Mesothelial cell of epicardium (in vitro differentiated cells): Measurements from ENCODE around the gene DENND5A. TPM values are rescaled to one million over a fixed set of nuclear protein-coding genes. Genes with fewer than 3 reads are reported as not detected.
"Not testable (repeated sequence)": the region's sequence is repeated elsewhere in the genome, so short reads cannot be mapped to it uniquely, and the experiment has no call there.

ENCODE experiments used
- DNase-seq, 2 experiments: peaks; one replicate each; pipeline ENCODE4 v3.0.0; 2021; ENCODE audit warnings: low spot score in 2 of 2; ENCODE audit not compliant: unreplicated experiment in 2 of 2
- H3K27ac Mint-ChIP-seq: 2 replicates; pipeline ENCODE4 v1.8.0; 2021; ENCODE audit warnings: mixed read lengths
- H3K27me3 Mint-ChIP-seq: 2 replicates; pipeline ENCODE4 v1.8.0; 2021; ENCODE audit warnings: low read depth, mixed read lengths
- H3K36me3 Mint-ChIP-seq: 2 replicates; pipeline ENCODE4 v1.8.0; 2021; ENCODE audit warnings: mixed read lengths
- H3K4me1 Mint-ChIP-seq: 2 replicates; pipeline ENCODE4 v1.8.0; 2021; ENCODE audit warnings: mixed read lengths
- H3K4me3 Mint-ChIP-seq: 2 replicates; pipeline ENCODE4 v1.8.0; 2021; ENCODE audit warnings: mild to moderate bottlenecking, moderate library complexity, mixed read lengths
- H3K9me3 Mint-ChIP-seq: 2 replicates; pipeline ENCODE4 v1.8.0; 2021; ENCODE audit warnings: mixed read lengths
- CTCF ChIP-seq: fragments of 200-600 bp; sonication (generic); IDR thresholded peaks from one replicate; pipeline ENCODE4 v1.5.0; 2021; ENCODE audit warnings: antibody characterized with exemption; ENCODE audit not compliant: unreplicated experiment
- total RNA-seq: library from RNA; stranded (reverse); gene quantifications from 3 replicates; pipeline ENCODE4 v1.2.1, GENCODE V29; 2021

The DENND5A gene
- total RNA-seq, 1 donor from 2014 or later, result 85.5 TPM

GRCh38 chr11:9193316-9193715 is 71.8 kb downstream of the DENND5A start:
- H3K36me3 Mint-ChIP-seq, result peaks cover 57% of the 10 kb centered on the region
- H3K4me1 Mint-ChIP-seq, result no peaks in the 10 kb centered on the region
- H3K27ac Mint-ChIP-seq, result no peak overlapping the region

GRCh38 chr11:9192561-9192960 is 72.6 kb downstream of the DENND5A start:
- peaks cover 60% of the 10 kb centered on the region for H3K36me3 Mint-ChIP-seq
- no peaks in the 10 kb centered on the region for H3K27me3 Mint-ChIP-seq

More at GRCh38 chr11:9193316-9193715, 71.8 kb downstream of the DENND5A start:
- Mint-ChIP-seq H3K9me3 (peaks cover 24% of the 10 kb centered on the region), H3K4me3 (no peak overlapping the region), H3K27me3 (no peaks in the 10 kb centered on the region)
- no peak for TF ChIP-seq CTCF
- DNase-seq, result no peak

GRCh38 chr11:9190326-9191016 is 74.7 kb downstream of the DENND5A start:
- not testable (repeated sequence) for H3K4me1 Mint-ChIP-seq, H3K27me3 Mint-ChIP-seq, DNase-seq, H3K4me3 Mint-ChIP-seq, H3K27ac Mint-ChIP-seq
- H3K9me3 Mint-ChIP-seq, result peaks cover 27% of the 10 kb centered on the region
- H3K36me3 Mint-ChIP-seq, result peaks cover 61% of the 10 kb centered on the region

More at GRCh38 chr11:9192561-9192960, 72.6 kb downstream of the DENND5A start:
- no peak for DNase-seq
- Mint-ChIP-seq H3K9me3 (peaks cover 27% of the 10 kb centered on the region), H3K4me3 (no peak overlapping the region), H3K4me1 (no peaks in the 10 kb centered on the region), H3K27ac (no peak overlapping the region)
- TF ChIP-seq CTCF, result no peak

- H3K9me3 Mint-ChIP-seq, result peaks cover 27% of the 10 kb centered on the region
Observed at GRCh38 chr11:9188860-9189259, 76.3 kb downstream of the DENND5A start.

GRCh38 chr11:9187616-9188015 is 77.5 kb downstream of the DENND5A start:
- no peak overlapping the region for H3K27ac Mint-ChIP-seq
- H3K9me3 Mint-ChIP-seq, result peaks cover 27% of the 10 kb centered on the region
- no peaks in the 10 kb centered on the region for H3K4me1 Mint-ChIP-seq
- TF ChIP-seq CTCF, result no peak
- H3K4me3 Mint-ChIP-seq, result no peak overlapping the region
- H3K36me3 Mint-ChIP-seq, result peaks cover 51% of the 10 kb centered on the region
- H3K27me3 Mint-ChIP-seq, result no peaks in the 10 kb centered on the region
- DNase-seq, result no peak

More at GRCh38 chr11:9188860-9189259, 76.3 kb downstream of the DENND5A start:
- not testable (repeated sequence) for H3K27ac Mint-ChIP-seq, H3K4me1 Mint-ChIP-seq, DNase-seq, H3K4me3 Mint-ChIP-seq, H3K27me3 Mint-ChIP-seq
- H3K36me3 Mint-ChIP-seq, result peaks cover 62% of the 10 kb centered on the region

GRCh38 chr11:9184516-9184915 is 80.6 kb downstream of the DENND5A start:
- Mint-ChIP-seq H3K27me3 (no peaks in the 10 kb centered on the region), H3K27ac (no peak overlapping the region), H3K9me3 (peaks cover 6% of the 10 kb centered on the region), H3K36me3 (peaks cover 44% of the 10 kb centered on the region), H3K4me3 (no peak overlapping the region), H3K4me1 (no peaks in the 10 kb centered on the region)
- TF ChIP-seq CTCF, result no peak
- no peak for DNase-seq
